ENCODE measurements around the gene SLC45A1.
A peak's percentile ranks its signal among the peaks of the same experiment; 100 is the strongest.

Gene SLC45A1

DNA sequence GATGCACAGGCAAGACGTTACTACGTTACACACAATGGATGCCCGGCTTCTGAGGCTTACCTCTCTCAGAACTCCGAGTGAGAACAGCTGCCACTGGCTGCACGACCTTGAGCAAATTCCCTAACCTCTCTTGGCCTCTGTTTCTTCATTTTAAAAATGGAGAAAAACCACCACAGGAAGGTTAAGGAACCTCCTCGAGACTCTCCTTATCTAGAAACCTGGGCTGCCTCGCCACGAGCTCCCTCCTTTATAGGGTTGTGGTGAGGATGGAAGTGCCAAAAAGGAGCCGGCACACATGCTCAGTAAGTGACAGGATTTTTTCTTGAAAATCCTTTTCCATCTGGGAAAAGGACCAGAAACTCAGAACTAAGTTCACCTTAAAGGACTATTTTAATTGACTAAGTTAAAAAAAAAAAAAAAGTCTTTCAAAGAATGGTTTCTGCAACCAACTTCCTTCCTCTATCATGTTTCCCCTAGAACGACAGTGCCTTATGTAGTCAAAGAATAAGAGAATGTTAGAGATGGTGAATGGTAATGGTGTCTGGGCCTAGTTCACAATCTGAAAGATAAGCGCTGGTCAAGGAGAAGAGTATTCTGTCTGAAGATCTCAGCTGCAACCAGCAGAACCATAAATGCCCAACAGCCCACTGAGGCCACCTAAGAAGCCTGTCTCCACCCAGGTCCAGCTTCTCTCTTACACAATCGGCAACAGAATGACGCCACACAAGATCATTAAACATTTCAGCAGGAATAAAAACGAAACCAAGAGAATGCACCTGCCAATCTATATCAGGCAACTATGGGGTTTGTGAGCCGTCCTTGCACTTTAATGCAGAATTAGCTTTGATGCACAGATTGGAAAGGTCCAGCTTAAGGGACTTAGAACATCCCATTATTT, 64.9 kb downstream of the SLC45A1 start:
- no CpG with 5 or more reads among the region's 15 CpGs for WGBS, 2 donors (ENCODE audit: extremely low coverage in 2 of 2, insufficient read length in 2 of 2, insufficient replicate concordance in 1 of 2)
- Histone ChIP-seq H3K4me3 (ENCODE audit: low read length in 2 of 2) (no peak overlapping the region), H3K4me1 (ENCODE audit: control insufficient read depth in 2 of 2, insufficient read depth in 1 of 2, low read depth in 1 of 2, low read length in 2 of 2) (peaks cover 16 to 22% of the 10 kb centered on the region in 2 donors), H2BK5ac (ENCODE audit: low read length) (no peak overlapping the region), H2AK5ac (ENCODE audit: low read depth, low read length) (no peak overlapping the region), H3K4me2 (ENCODE audit: insufficient read depth, low read length, poor library complexity, severe bottlenecking) (no peak overlapping the region), H4K8ac (ENCODE audit: low read depth, low read length) (no peak overlapping the region), H3K4ac (ENCODE audit: low read length) (no peak overlapping the region), H3K9ac (ENCODE audit: low read depth, low read length, poor library complexity) (no peak overlapping the region), H3K27me3 (ENCODE audit: control insufficient read depth in 3 of 3, insufficient read depth in 3 of 3, low read depth in 1 of 3, low read length in 3 of 3) (no peaks in the 10 kb centered on the region), H2AFZ (ENCODE audit: low read length) (no peak overlapping the region), H3K23ac (ENCODE audit: low read depth, low read length, poor library complexity) (no peak overlapping the region), H3K9me3 (replicated peaks in 1 of 2; ENCODE audit: control insufficient read depth in 2 of 2, insufficient read depth in 1 of 2, low read depth in 1 of 2, low read length in 2 of 2) (peaks cover 0 to 1% of the 10 kb centered on the region in 2 donors), H3K18ac (ENCODE audit: low read length) (no peak overlapping the region), H2BK15ac (ENCODE audit: low read length) (no peak overlapping the region), H4K91ac (ENCODE audit: low read depth, low read length, poor library complexity) (no peak overlapping the region), H3K36me3 (replicated peaks in 1 of 2; ENCODE audit: control insufficient read depth in 2 of 2, insufficient read depth in 2 of 2, low read length in 2 of 2) (peaks cover 6 to 48% of the 10 kb centered on the region in 2 donors), H3K27ac (replicated peaks; ENCODE audit: low read length) (no peak overlapping the region), H3K79me1 (ENCODE audit: low read depth, low read length) (peaks cover 4% of the 10 kb centered on the region), H2BK120ac (ENCODE audit: low read depth, low read length) (no peak overlapping the region), H2BK12ac (ENCODE audit: low read length) (no peak overlapping the region), H3K14ac (ENCODE audit: low read length) (no peak overlapping the region)
- DNase-seq (ENCODE audit: low spot score): no peak

DNA sequence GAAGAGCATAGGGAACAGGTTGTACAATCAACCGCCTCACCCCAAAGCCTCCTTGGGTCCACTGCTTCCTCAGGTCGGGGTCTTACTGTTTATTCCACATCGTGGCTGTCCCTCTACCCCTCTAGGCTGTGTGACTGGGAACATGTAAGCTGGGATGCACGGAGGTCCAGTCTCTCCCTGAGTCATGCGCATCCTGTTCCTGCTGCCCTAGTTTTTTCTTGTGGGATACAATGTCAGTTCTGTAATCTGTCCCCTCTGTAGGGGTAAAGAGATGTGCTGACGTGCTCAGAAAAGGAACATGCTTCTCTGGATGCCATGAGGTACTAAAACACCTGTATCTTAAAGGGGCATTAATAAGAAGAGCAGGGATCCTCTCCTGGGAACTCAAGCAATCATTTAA, 66.2 kb downstream of the SLC45A1 start:
- no peak overlapping the region for H4K8ac ChIP-seq (ENCODE audit: low read depth, low read length)
- no peak overlapping the region for H2BK120ac ChIP-seq (ENCODE audit: low read depth, low read length)
- peaks cover 0 to 7% of the 10 kb centered on the region in 2 donors for H3K9me3 ChIP-seq (replicated peaks in 1 of 2; ENCODE audit: control insufficient read depth in 2 of 2, insufficient read depth in 1 of 2, low read depth in 1 of 2, low read length in 2 of 2)
- H2AFZ ChIP-seq (ENCODE audit: low read length): no peak overlapping the region
- H3K4me2 ChIP-seq (ENCODE audit: insufficient read depth, low read length, poor library complexity, severe bottlenecking): no peak overlapping the region
- H3K14ac ChIP-seq (ENCODE audit: low read length): no peak overlapping the region
- no peak overlapping the region for H4K91ac ChIP-seq (ENCODE audit: low read depth, low read length, poor library complexity)
- H3K9ac ChIP-seq (ENCODE audit: low read depth, low read length, poor library complexity): no peak overlapping the region
- no CpG with 5 or more reads among the region's 6 CpGs for WGBS, 2 donors (ENCODE audit: extremely low coverage in 2 of 2, insufficient read length in 2 of 2, insufficient replicate concordance in 1 of 2)
- peaks cover 16 to 22% of the 10 kb centered on the region in 2 donors for H3K4me1 ChIP-seq (ENCODE audit: control insufficient read depth in 2 of 2, insufficient read depth in 1 of 2, low read depth in 1 of 2, low read length in 2 of 2)
- H2BK12ac ChIP-seq (ENCODE audit: low read length): no peak overlapping the region
- peak overlapping the region; percentile 49 for H3K27ac ChIP-seq (replicated peaks; ENCODE audit: low read length)
- no peak for DNase-seq (ENCODE audit: low spot score)
- H3K23ac ChIP-seq (ENCODE audit: low read depth, low read length, poor library complexity): no peak overlapping the region
- no peak overlapping the region for H2BK5ac ChIP-seq (ENCODE audit: low read length)
- no peak overlapping the region for H3K18ac ChIP-seq (ENCODE audit: low read length)
- no peak overlapping the region for H3K4me3 ChIP-seq (ENCODE audit: low read length in 2 of 2)
- no peaks in the 10 kb centered on the region for H3K27me3 ChIP-seq (ENCODE audit: control insufficient read depth in 3 of 3, insufficient read depth in 3 of 3, low read depth in 1 of 3, low read length in 3 of 3)
- H2BK15ac ChIP-seq (ENCODE audit: low read length): no peak overlapping the region
- no peak overlapping the region for H3K4ac ChIP-seq (ENCODE audit: low read length)
- H3K36me3 ChIP-seq (replicated peaks in 1 of 2; ENCODE audit: control insufficient read depth in 2 of 2, insufficient read depth in 2 of 2, low read length in 2 of 2): peaks cover 6 to 49% of the 10 kb centered on the region in 2 donors
- no peak overlapping the region for H2AK5ac ChIP-seq (ENCODE audit: low read depth, low read length)
- peaks cover 4% of the 10 kb centered on the region for H3K79me1 ChIP-seq (ENCODE audit: low read depth, low read length)

DNA sequence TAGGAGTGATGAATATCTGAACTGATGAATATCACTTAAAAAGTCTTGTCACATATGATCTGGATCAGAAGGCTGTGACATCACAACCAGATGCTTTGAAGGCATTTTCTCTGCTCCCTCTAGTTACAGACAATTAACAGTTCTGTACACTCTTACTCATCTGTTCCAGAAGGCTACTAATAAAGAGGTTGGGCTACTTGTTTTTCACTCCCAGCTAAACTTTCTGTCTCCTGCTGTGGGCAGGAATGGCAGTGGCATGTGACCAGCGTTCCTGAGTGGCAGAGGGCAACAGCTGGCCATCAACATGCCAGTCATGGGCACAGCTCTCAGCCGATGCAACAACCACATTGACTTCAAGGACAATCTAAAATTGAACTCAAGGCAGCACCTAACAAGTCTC, 66.7 kb downstream of the SLC45A1 start:
- Histone ChIP-seq H3K4me2 (ENCODE audit: insufficient read depth, low read length, poor library complexity, severe bottlenecking) (no peak overlapping the region), H4K91ac (ENCODE audit: low read depth, low read length, poor library complexity) (no peak overlapping the region), H3K4ac (ENCODE audit: low read length) (no peak overlapping the region), H3K9me3 (replicated peaks in 1 of 2; ENCODE audit: control insufficient read depth in 2 of 2, insufficient read depth in 1 of 2, low read depth in 1 of 2, low read length in 2 of 2) (peaks cover 0 to 7% of the 10 kb centered on the region in 2 donors), H3K14ac (ENCODE audit: low read length) (no peak overlapping the region), H3K27ac (replicated peaks; ENCODE audit: low read length) (peak overlapping the region; percentile 36), H2BK12ac (ENCODE audit: low read length) (no peak overlapping the region), H2BK120ac (ENCODE audit: low read depth, low read length) (no peak overlapping the region), H2AK5ac (ENCODE audit: low read depth, low read length) (no peak overlapping the region), H2BK15ac (ENCODE audit: low read length) (no peak overlapping the region), H3K9ac (ENCODE audit: low read depth, low read length, poor library complexity) (no peak overlapping the region), H2BK5ac (ENCODE audit: low read length) (no peak overlapping the region), H3K18ac (ENCODE audit: low read length) (no peak overlapping the region), H2AFZ (ENCODE audit: low read length) (no peak overlapping the region), H3K23ac (ENCODE audit: low read depth, low read length, poor library complexity) (no peak overlapping the region), H4K8ac (ENCODE audit: low read depth, low read length) (no peak overlapping the region), H3K4me1 (ENCODE audit: control insufficient read depth in 2 of 2, insufficient read depth in 1 of 2, low read depth in 1 of 2, low read length in 2 of 2) (peaks cover 16 to 21% of the 10 kb centered on the region in 2 donors), H3K27me3 (ENCODE audit: control insufficient read depth in 3 of 3, insufficient read depth in 3 of 3, low read depth in 1 of 3, low read length in 3 of 3) (no peaks in the 10 kb centered on the region), H3K79me1 (ENCODE audit: low read depth, low read length) (peaks cover 1% of the 10 kb centered on the region), H3K36me3 (replicated peaks in 1 of 2; ENCODE audit: control insufficient read depth in 2 of 2, insufficient read depth in 2 of 2, low read length in 2 of 2) (peaks cover 6 to 50% of the 10 kb centered on the region in 2 donors), H3K4me3 (ENCODE audit: low read length in 2 of 2) (no peak overlapping the region)
- WGBS, 2 donors (ENCODE audit: extremely low coverage in 2 of 2, insufficient read length in 2 of 2, insufficient replicate concordance in 1 of 2): no CpG with 5 or more reads among the region's 2 CpGs
- no peak for DNase-seq (ENCODE audit: low spot score)

DNA sequence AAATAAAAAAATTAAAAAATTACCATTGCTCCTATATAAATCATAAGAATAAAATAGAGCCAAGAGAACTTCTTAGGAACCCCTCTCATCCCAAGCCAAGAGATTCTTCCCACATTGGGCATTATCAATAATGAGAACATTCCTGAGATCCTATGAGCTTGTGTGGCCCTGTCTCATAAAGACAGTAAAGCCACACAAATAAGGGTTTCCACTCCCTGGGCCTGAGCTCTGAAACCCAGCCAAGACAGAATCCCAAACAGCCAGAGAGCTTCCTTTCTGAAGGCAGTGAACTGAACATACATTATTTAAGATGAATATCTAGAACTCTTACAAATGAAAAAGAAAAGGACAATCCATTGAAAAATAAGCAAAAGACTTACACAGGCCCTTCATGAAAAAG, 68.3 kb downstream of the SLC45A1 start:
- Histone ChIP-seq H4K8ac (ENCODE audit: low read depth, low read length) (no peak overlapping the region), H2BK5ac (ENCODE audit: low read length) (no peak overlapping the region), H3K27ac (replicated peaks; ENCODE audit: low read length) (no peak overlapping the region), H3K14ac (ENCODE audit: low read length) (no peak overlapping the region), H4K91ac (ENCODE audit: low read depth, low read length, poor library complexity) (no peak overlapping the region), H3K4ac (ENCODE audit: low read length) (no peak overlapping the region), H3K9ac (ENCODE audit: low read depth, low read length, poor library complexity) (no peak overlapping the region), H3K4me1 (ENCODE audit: control insufficient read depth in 2 of 2, insufficient read depth in 1 of 2, low read depth in 1 of 2, low read length in 2 of 2) (peaks cover 15 to 16% of the 10 kb centered on the region in 2 donors), H3K27me3 (ENCODE audit: control insufficient read depth in 3 of 3, insufficient read depth in 3 of 3, low read depth in 1 of 3, low read length in 3 of 3) (no peaks in the 10 kb centered on the region), H3K79me1 (ENCODE audit: low read depth, low read length) (peaks cover 7% of the 10 kb centered on the region), H2BK12ac (ENCODE audit: low read length) (no peak overlapping the region), H2AK5ac (ENCODE audit: low read depth, low read length) (no peak overlapping the region), H3K23ac (ENCODE audit: low read depth, low read length, poor library complexity) (no peak overlapping the region), H3K9me3 (replicated peaks in 1 of 2; ENCODE audit: control insufficient read depth in 2 of 2, insufficient read depth in 1 of 2, low read depth in 1 of 2, low read length in 2 of 2) (peaks cover 0 to 7% of the 10 kb centered on the region in 2 donors), H2BK120ac (ENCODE audit: low read depth, low read length) (no peak overlapping the region), H2AFZ (ENCODE audit: low read length) (no peak overlapping the region), H2BK15ac (ENCODE audit: low read length) (no peak overlapping the region), H3K36me3 (replicated peaks in 1 of 2; ENCODE audit: control insufficient read depth in 2 of 2, insufficient read depth in 2 of 2, low read length in 2 of 2) (peaks cover 6 to 52% of the 10 kb centered on the region in 2 donors), H3K18ac (ENCODE audit: low read length) (no peak overlapping the region), H3K4me3 (ENCODE audit: low read length in 2 of 2) (no peak overlapping the region), H3K4me2 (ENCODE audit: insufficient read depth, low read length, poor library complexity, severe bottlenecking) (no peak overlapping the region)
- DNase-seq (ENCODE audit: low spot score): no peak

All from neuronal stem cell (in vitro differentiated cells).